Esophagus muscularis mucosa (tissue), 4 donors: ENCODE data around the gene VSNL1. TPM values are rescaled to one million over a fixed set of nuclear protein-coding genes. Genes with fewer than 3 reads are reported as not detected.

Experiments
- DNase-seq: peaks from one replicate; pipeline ENCODE4 v3.0.0-alpha.2; 2017; ENCODE audit errors: extremely low spot score
- H3K27ac ChIP-seq, 4 donors: fragments of 200-600 bp; sonication (generic); replicated peaks in 1 of 4; 1 replicate in 3 of 4; 2 replicates in 1 of 4; pipeline ENCODE4 v1.5.1; 2016 to 2019; ENCODE audit warnings: mild to moderate bottlenecking in 1 of 4
- H3K27me3 ChIP-seq, 4 donors: fragments of 200-600 bp; sonication (generic); one replicate each; pipeline versions ENCODE4 v1.5.1 to v1.6.0; 2016 to 2019
- H3K36me3 ChIP-seq, 4 donors: fragments of 200-600 bp; sonication (generic); one replicate each; pipeline ENCODE4 v1.5.1; 2016 to 2019
- H3K4me1 ChIP-seq, 4 donors: fragments of 200-600 bp; sonication (generic); one replicate each; pipeline ENCODE4 v1.5.1; 2016 to 2019
- H3K4me3 ChIP-seq, 4 donors: fragments of 200-600 bp; sonication (generic); 1 replicate in 2 of 4; 2 replicates in 2 of 4; pipeline ENCODE4 v1.5.1; 2016 to 2019; ENCODE audit warnings: mild to moderate bottlenecking in 4 of 4, moderate library complexity in 1 of 4
- H3K9me3 ChIP-seq, 4 donors: fragments of 200-600 bp; sonication (generic); 1 replicate in 3 of 4; 2 replicates in 1 of 4; pipeline ENCODE4 v1.5.1; 2016 to 2019
- EP300 ChIP-seq: sonication (generic); formaldehyde crosslinking; IDR thresholded peaks from one replicate; pipeline ENCODE4 v1.6.1; 2017; ENCODE audit warnings: antibody characterized with exemption
- POLR2A ChIP-seq: fragments of 450-650 bp; IDR thresholded peaks from one replicate; pipeline ENCODE4 v1.6.1; 2017; ENCODE audit warnings: antibody characterized with exemption, moderate library complexity, mild to moderate bottlenecking, low read depth
- POLR2AphosphoS5 ChIP-seq, 2 donors: sonication (generic); formaldehyde crosslinking; IDR thresholded peaks; one replicate each; pipeline ENCODE4 v1.6.1; 2017; ENCODE audit warnings: antibody characterized with exemption in 2 of 2
- whole genome bisulfite sequencing: methylation state at CpG from one replicate; pipeline ENCODE4 v1.1.5; 2018; 5-methylcytosine and 5-hydroxymethylcytosine counted together
- intact Hi-C: fragments of 100-400 bp; cut with DNase I; formaldehyde crosslinking; loops from one replicate; pipeline ENCODE4 v1.15.1; 2023
- total RNA-seq, 4 donors: library from RNA; depleted of rRNA; stranded (reverse); fragments of >200 nt; gene quantifications; one replicate each; pipeline versions ENCODE4 v1.1.0 to v1.2.1, GENCODE V29; 2016
- TF ChIP-seq, protein P1 (sequence below), 3 experiments: fragments of 200-600 bp in 2 of 3; fragments of 450-650 bp in 1 of 3; sonication (generic) in 2 of 3; IDR thresholded peaks; one replicate each; pipeline ENCODE4 v1.5.1; 2017 to 2019; ENCODE audit warnings: antibody characterized with exemption in 3 of 3, mild to moderate bottlenecking in 2 of 3, moderate library complexity in 1 of 3

The VSNL1 gene
- total RNA-seq, 4 donors from 2014 or later, result 0.17 to 4.6 (median 2.1) TPM; not detected in 1

DNA sequence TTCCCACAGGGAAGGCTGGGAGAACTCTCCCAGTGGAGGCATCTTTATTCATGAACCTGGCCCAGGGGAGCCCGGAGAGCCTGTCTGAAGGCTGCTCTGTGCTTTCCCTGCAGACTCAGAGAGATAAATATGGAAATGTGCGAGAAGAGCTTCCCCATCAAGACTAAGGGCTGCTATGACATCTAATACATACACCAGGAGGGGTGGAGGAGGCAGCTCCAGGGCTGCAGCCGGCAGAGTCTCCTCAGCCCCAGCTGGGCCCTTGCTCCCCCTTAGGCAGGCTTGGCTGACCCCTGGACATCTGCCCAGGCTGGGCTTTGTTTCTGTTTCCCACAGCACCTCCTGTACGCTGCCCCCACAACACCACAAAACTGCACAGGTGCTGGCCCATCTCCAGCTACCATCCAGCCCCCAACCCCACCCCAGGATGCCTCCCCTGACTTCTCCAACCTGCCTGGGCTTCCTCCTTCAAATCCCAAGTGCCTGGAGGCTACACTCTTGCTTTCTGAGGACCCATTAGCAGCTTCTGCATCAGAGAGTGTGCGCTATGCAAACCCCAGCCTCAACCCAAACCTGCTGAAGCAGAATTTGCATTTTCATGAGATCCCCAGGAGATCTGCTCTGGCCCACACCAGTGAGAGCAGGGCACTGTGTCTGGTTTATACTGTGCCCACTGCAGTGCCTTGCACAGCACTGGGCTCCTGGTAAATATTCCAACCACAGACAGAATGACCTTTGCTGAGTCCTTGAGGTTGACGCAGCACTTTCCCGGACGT, 96.8 kb downstream of the VSNL1 start:
- TF ChIP-seq EP300 (no peak), POLR2A (no peak), POLR2AphosphoS5 (IDR thresholded peaks at IDR 0.05) (no peak)
- TF ChIP-seq, protein P1, sequence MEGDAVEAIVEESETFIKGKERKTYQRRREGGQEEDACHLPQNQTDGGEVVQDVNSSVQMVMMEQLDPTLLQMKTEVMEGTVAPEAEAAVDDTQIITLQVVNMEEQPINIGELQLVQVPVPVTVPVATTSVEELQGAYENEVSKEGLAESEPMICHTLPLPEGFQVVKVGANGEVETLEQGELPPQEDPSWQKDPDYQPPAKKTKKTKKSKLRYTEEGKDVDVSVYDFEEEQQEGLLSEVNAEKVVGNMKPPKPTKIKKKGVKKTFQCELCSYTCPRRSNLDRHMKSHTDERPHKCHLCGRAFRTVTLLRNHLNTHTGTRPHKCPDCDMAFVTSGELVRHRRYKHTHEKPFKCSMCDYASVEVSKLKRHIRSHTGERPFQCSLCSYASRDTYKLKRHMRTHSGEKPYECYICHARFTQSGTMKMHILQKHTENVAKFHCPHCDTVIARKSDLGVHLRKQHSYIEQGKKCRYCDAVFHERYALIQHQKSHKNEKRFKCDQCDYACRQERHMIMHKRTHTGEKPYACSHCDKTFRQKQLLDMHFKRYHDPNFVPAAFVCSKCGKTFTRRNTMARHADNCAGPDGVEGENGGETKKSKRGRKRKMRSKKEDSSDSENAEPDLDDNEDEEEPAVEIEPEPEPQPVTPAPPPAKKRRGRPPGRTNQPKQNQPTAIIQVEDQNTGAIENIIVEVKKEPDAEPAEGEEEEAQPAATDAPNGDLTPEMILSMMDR (IDR thresholded peaks at IDR 0.05), result no peak
- intact Hi-C loops, result no loop called here
- H3K27me3 ChIP-seq, result no peaks in the 10 kb centered on the region
- H3K4me1 ChIP-seq, result peaks cover 0 to 5% (median 0%) of the 10 kb centered on the region in 4 donors
- DNase-seq, result no peak
- no peak overlapping the region for H3K27ac ChIP-seq
- 65% methylated on average over 8 of the region's 8 CpGs for WGBS
- H3K4me3 ChIP-seq, result no peak overlapping the region
- no peaks in the 10 kb centered on the region for H3K36me3 ChIP-seq
- no peaks in the 10 kb centered on the region for H3K9me3 ChIP-seq

DNA sequence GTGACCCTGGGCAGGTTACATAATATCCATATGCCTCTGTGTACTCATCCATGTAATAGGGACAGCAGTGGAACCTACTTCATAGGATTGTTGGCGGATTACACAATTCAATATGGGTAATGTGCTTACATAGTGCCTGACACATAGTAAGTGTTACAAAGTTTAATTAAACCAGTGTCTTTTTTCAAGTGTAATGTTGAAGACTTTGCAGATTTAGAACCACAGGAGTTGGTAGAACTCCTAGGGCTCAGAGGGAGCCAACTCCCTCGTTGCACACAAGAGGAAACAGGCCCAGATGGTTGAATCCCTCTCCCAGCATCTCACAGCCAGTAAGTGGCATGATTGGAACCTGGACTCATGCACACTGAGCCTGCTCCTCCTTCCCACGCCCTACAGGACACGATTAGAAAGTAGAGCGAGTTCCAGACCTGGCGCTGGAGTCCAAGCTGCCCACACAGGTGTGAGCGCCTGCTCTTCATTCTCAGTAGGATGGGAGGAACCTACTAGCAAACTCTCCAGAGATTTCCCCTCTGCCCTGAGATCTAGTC, 97.8 kb downstream of the VSNL1 start:
- H3K9me3 ChIP-seq, result no peaks in the 10 kb centered on the region
- WGBS, result 90% methylated on average over 7 of the region's 7 CpGs

DNA sequence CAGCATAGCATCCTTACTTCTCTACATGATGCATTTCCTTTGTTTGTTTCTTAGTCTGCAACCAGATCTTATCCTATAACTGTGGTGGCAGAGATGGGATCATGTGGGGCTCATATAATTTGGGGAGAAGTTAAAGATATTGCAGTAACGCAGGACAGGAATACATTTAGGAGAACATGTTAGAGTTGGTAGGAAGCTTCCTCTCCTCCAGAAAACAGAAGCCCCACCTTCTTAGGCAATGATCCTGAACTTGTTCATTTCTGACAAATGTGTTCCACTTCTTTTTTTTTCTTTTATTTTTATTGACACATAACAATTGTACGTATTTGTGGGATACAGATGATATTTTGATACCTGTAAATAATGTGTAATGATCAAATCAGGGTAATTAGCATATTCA, 99.9 kb downstream of the VSNL1 start:
- Histone ChIP-seq H3K9me3 (no peaks in the 10 kb centered on the region), H3K27me3 (no peaks in the 10 kb centered on the region), H3K36me3 (no peaks in the 10 kb centered on the region), H3K4me3 (no peak overlapping the region), H3K27ac (no peak overlapping the region), H3K4me1 (peaks cover 11 to 28% (median 19%) of the 10 kb centered on the region in 4 donors)
- WGBS, result 92% methylated on average over 2 of the region's 2 CpGs
- intact Hi-C loops, result no loop called here
- TF ChIP-seq EP300 (no peak), POLR2AphosphoS5 (IDR thresholded peaks at IDR 0.05) (no peak), POLR2A (no peak)
- TF ChIP-seq, protein P1 (IDR thresholded peaks at IDR 0.05), result no peak
- no peak for DNase-seq

More for the DNA sequence above, 97.8 kb downstream of the VSNL1 start:
- Histone ChIP-seq H3K27me3 (no peaks in the 10 kb centered on the region), H3K27ac (no peak overlapping the region), H3K36me3 (no peaks in the 10 kb centered on the region), H3K4me3 (no peak overlapping the region), H3K4me1 (peaks cover 2 to 12% (median 8%) of the 10 kb centered on the region in 4 donors)
- no peak for DNase-seq
- TF ChIP-seq POLR2A, result no peak
- TF ChIP-seq, protein P1 (IDR thresholded peaks at IDR 0.05), result no peak
- TF ChIP-seq EP300, result no peak
- no peak for TF ChIP-seq POLR2AphosphoS5 (IDR thresholded peaks at IDR 0.05)
- intact Hi-C loops, result no loop called here

GRCh38 chr2:17643031-17643615, 102.6 kb downstream of the VSNL1 start:
- intact Hi-C loops, result no loop called here
- no peaks in the 10 kb centered on the region for H3K27me3 ChIP-seq
- H3K27ac ChIP-seq, result peak overlapping the region in 2 of 4 donors; percentile 20 to 47
- H3K36me3 ChIP-seq, result no peaks in the 10 kb centered on the region
- WGBS, result 34% methylated on average over 6 of the region's 6 CpGs
- peaks cover 19 to 42% (median 36%) of the 10 kb centered on the region in 4 donors for H3K4me1 ChIP-seq
- H3K9me3 ChIP-seq, result no peaks in the 10 kb centered on the region
- no peak overlapping the region for H3K4me3 ChIP-seq
- DNase-seq, result peak; percentile 91
- no peak for TF ChIP-seq EP300
- TF ChIP-seq POLR2A, result no peak
- TF ChIP-seq POLR2AphosphoS5 (IDR thresholded peaks at IDR 0.05), result peak; percentile 34 to 57
- TF ChIP-seq, protein P1 (IDR thresholded peaks at IDR 0.05), result peak in 1 of 3 experiments; percentile 3
